NCI-H2171 (cell line): Measurements from ENCODE around the gene MATN1.

Source experiments
- DNase-seq: peaks from one replicate; lab custom pipeline; 2025; lab: John Stamatoyannopoulos, UW

Gene MATN1

GRCh38 chr1:30757352-30758120 is 34.2 kb upstream of the MATN1 start, which contains the start of gene LAPTM5:
LAPTM5 (minus strand) TSS chr1:30757774; CDS start chr1:30757745, 29 bp downstream.
- no peak for DNase-seq

GRCh38 chr1:30756545-30757351 is 33.4 kb upstream of the MATN1 start:
- DNase-seq, result no peak

- no peak for DNase-seq
Observed at GRCh38 chr1:30756206-30756544, 32.8 kb upstream of the MATN1 start.

- no peak for DNase-seq
Observed at GRCh38 chr1:30755746-30756145, 32.4 kb upstream of the MATN1 start.

GRCh38 chr1:30755334-30755733 is 31.9 kb upstream of the MATN1 start:
- DNase-seq, result no peak

GRCh38 chr1:30754684-30755171 is 31.3 kb upstream of the MATN1 start:
- DNase-seq, result no peak

- no peak for DNase-seq
Observed at GRCh38 chr1:30753660-30754123, 30.3 kb upstream of the MATN1 start.

- no peak for DNase-seq
Observed at GRCh38 chr1:30753118-30753517, 29.7 kb upstream of the MATN1 start.

GRCh38 chr1:30752651-30752908 is 29.2 kb upstream of the MATN1 start:
- DNase-seq, result no peak

GRCh38 chr1:30751830-30752650 is 28.7 kb upstream of the MATN1 start:
- no peak for DNase-seq

GRCh38 chr1:30750731-30751291 is 27.4 kb upstream of the MATN1 start:
- no peak for DNase-seq

GRCh38 chr1:30749691-30750583 is 26.6 kb upstream of the MATN1 start:
- DNase-seq, result no peak

- DNase-seq, result no peak
Observed at GRCh38 chr1:30748699-30749401, 25.5 kb upstream of the MATN1 start.

- DNase-seq, result peak; percentile 89
Observed at GRCh38 chr1:30748098-30748698, 24.8 kb upstream of the MATN1 start.

- DNase-seq, result no peak
Observed at GRCh38 chr1:30747033-30748008, 23.9 kb upstream of the MATN1 start.

- DNase-seq, result no peak
Observed at GRCh38 chr1:30746212-30747032, 23.0 kb upstream of the MATN1 start.

GRCh38 chr1:30745834-30746208 is 22.4 kb upstream of the MATN1 start:
- DNase-seq, result no peak
